ENCODE data around the gene DCAF5. TPM values are rescaled to one million over a fixed set of nuclear protein-coding genes. Genes with fewer than 3 reads are reported as not detected.

The DCAF5 gene
- total RNA-seq, 1 experiment from 2014 or later: 22.0 TPM

GRCh38 chr14:69087061-69087461, 65.9 kb downstream of the DCAF5 start:
- Histone ChIP-seq H3K27me3 (replicated peaks; ENCODE audit: insufficient read depth, low read depth, low read length, poor library complexity) (no peaks in the 10 kb centered on the region), H3K4me3 (ENCODE audit: low read depth, low read length, poor library complexity, severe bottlenecking) (no peak overlapping the region), H3K4me1 (ENCODE audit: insufficient read depth, low read length, poor library complexity, severe bottlenecking) (no peaks in the 10 kb centered on the region), H3K36me3 (ENCODE audit: insufficient read depth, low read length, poor library complexity, severe bottlenecking) (peaks cover 15% of the 10 kb centered on the region), H3K27ac (ENCODE audit: low read depth, low read length, poor library complexity, severe bottlenecking) (no peak overlapping the region), H3K9me3 (ENCODE audit: low read depth, low read length, poor library complexity, severe bottlenecking) (no peaks in the 10 kb centered on the region)
- no peak for DNase-seq (ENCODE audit: low spot score)
- no peak for TF ChIP-seq EZH2 (IDR thresholded peaks at IDR 0.05; ENCODE audit: borderline replicate concordance, low read depth, low read length, poor library complexity, severe bottlenecking)
- TF ChIP-seq CTCF (conservative IDR thresholded peaks at IDR 0.05; ENCODE audit: low read depth, low read length): no peak
- ChIA-PET POLR2A (ENCODE audit: low non-redundant PET) (no interaction called here), CTCF (no interaction called here)
- BruUV-seq (replicated peaks): no TSS peak
- intact Hi-C loops (cut with micrococcal nuclease; ENCODE audit: unreplicated experiment): no loop called here

GRCh38 chr14:69086537-69086936, 66.4 kb downstream of the DCAF5 start:
- no TSS peak for BruUV-seq (replicated peaks)
- Histone ChIP-seq H3K4me1 (ENCODE audit: insufficient read depth, low read length, poor library complexity, severe bottlenecking) (no peaks in the 10 kb centered on the region), H3K27me3 (replicated peaks; ENCODE audit: insufficient read depth, low read depth, low read length, poor library complexity) (no peaks in the 10 kb centered on the region), H3K27ac (ENCODE audit: low read depth, low read length, poor library complexity, severe bottlenecking) (no peak overlapping the region), H3K36me3 (ENCODE audit: insufficient read depth, low read length, poor library complexity, severe bottlenecking) (peaks cover 13% of the 10 kb centered on the region), H3K4me3 (ENCODE audit: low read depth, low read length, poor library complexity, severe bottlenecking) (no peak overlapping the region), H3K9me3 (ENCODE audit: low read depth, low read length, poor library complexity, severe bottlenecking) (no peaks in the 10 kb centered on the region)
- TF ChIP-seq CTCF (conservative IDR thresholded peaks at IDR 0.05; ENCODE audit: low read depth, low read length) (no peak), EZH2 (IDR thresholded peaks at IDR 0.05; ENCODE audit: borderline replicate concordance, low read depth, low read length, poor library complexity, severe bottlenecking) (no peak)
- ChIA-PET CTCF (no interaction called here), POLR2A (ENCODE audit: low non-redundant PET) (no interaction called here)
- no peak for DNase-seq (ENCODE audit: low spot score)
- intact Hi-C loops (cut with micrococcal nuclease; ENCODE audit: unreplicated experiment): no loop called here

- H3K9me3 ChIP-seq (ENCODE audit: low read depth, low read length, poor library complexity, severe bottlenecking): no peaks in the 10 kb centered on the region
- TF ChIP-seq CTCF (conservative IDR thresholded peaks at IDR 0.05; ENCODE audit: low read depth, low read length) (no peak), EZH2 (IDR thresholded peaks at IDR 0.05; ENCODE audit: borderline replicate concordance, low read depth, low read length, poor library complexity, severe bottlenecking) (no peak)
- POLR2A ChIA-PET (ENCODE audit: low non-redundant PET): no interaction called here
- BruUV-seq (replicated peaks): no TSS peak
- CTCF ChIA-PET: no interaction called here
- no peak overlapping the region for H3K27ac ChIP-seq (ENCODE audit: low read depth, low read length, poor library complexity, severe bottlenecking)
- H3K27me3 ChIP-seq (replicated peaks; ENCODE audit: insufficient read depth, low read depth, low read length, poor library complexity): no peaks in the 10 kb centered on the region
- H3K4me3 ChIP-seq (ENCODE audit: low read depth, low read length, poor library complexity, severe bottlenecking): no peak overlapping the region
- intact Hi-C loops (cut with micrococcal nuclease; ENCODE audit: unreplicated experiment): no loop called here
- H3K36me3 ChIP-seq (ENCODE audit: insufficient read depth, low read length, poor library complexity, severe bottlenecking): no peaks in the 10 kb centered on the region
- DNase-seq (ENCODE audit: low spot score): no peak
- peaks cover 5% of the 10 kb centered on the region for H3K4me1 ChIP-seq (ENCODE audit: insufficient read depth, low read length, poor library complexity, severe bottlenecking)
These were observed 68.9 kb downstream of the DCAF5 start for GRCh38 chr14:69084023-69084422.

Data from A673 (cell line).